Activated CD8-positive, alpha-beta memory T cell treated with anti-CD3 and anti-CD28 coated beads, Interleukin-2, amount 50 U/mL, for 24 hours (primary cell): ENCODE results near the gene GDI1.

Experiments used
- DNase-seq: peaks from one replicate; pipeline ENCODE4 v3.0.0-alpha.2; 2020; ENCODE audit errors: extremely low read depth

GDI1 gene

GRCh38 chrX:154481911-154482601, 45.1 kb downstream of the GDI1 start:
- no peak for DNase-seq

- DNase-seq = no peak
Observed at GRCh38 chrX:154482786-154483185, 45.8 kb downstream of the GDI1 start.

- no peak for DNase-seq
Observed at GRCh38 chrX:154483325-154483724, 46.4 kb downstream of the GDI1 start.

GRCh38 chrX:154484255-154485149, 47.5 kb downstream of the GDI1 start:
- no peak for DNase-seq

GRCh38 chrX:154485150-154486051, 48.4 kb downstream of the GDI1 start:
- no peak for DNase-seq

GRCh38 chrX:154486052-154486395, 49.1 kb downstream of the GDI1 start:
- DNase-seq = no peak

GRCh38 chrX:154486396-154487207, 49.6 kb downstream of the GDI1 start, which contains the start of gene UBL4A:
Gene UBL4A, minus strand, starts transcription at chrX:154486615. Its CDS starts 31 bp downstream, at chrX:154486584.
- DNase-seq = no peak

GRCh38 chrX:154487518-154488290, 50.8 kb downstream of the GDI1 start:
- no peak for DNase-seq

- no peak for DNase-seq
Observed at GRCh38 chrX:154488336-154489075, 51.6 kb downstream of the GDI1 start.

- no peak for DNase-seq
Observed at GRCh38 chrX:154489182-154489581, 52.2 kb downstream of the GDI1 start.

GRCh38 chrX:154490021-154490413, 53.1 kb downstream of the GDI1 start:
- no peak for DNase-seq

- peak; percentile 69 for DNase-seq
Observed at GRCh38 chrX:154490414-154491083, 53.6 kb downstream of the GDI1 start, which contains the start of gene SLC10A3. Gene SLC10A3, minus strand, starts transcription at chrX:154490629. Its CDS starts 1,689 bp downstream, at chrX:154488940.
